ENCODE data around the gene MON1B. TPM values are rescaled to one million over a fixed set of nuclear protein-coding genes. Genes with fewer than 3 reads are reported as not detected.

MON1B gene
- total and polyA plus RNA-seq, 2 of the 4 experiments (the other 2 are of a cell fraction), result 5.2 to 19.2 TPM

DNA sequence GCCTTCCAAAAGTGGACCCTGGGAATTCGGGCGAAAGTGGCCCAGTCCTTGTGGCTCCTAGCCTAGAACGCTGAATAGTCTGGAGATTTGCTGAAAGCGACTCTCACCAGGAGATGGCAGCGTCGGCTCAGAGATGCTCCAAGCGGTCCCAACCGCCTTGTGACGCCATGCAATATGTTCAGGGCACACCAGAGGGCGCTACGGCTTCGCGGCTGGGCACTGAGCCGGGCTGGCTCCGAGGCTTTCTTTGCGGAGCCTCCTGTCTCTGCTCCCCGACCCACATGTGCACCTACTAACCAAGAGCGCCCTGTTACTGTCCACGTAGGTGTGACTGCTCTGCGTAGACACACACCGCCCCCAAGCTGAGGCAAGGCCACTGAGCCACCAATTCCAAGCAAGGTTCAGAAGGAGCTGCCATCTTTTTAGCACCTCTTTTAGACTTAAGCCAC lies 45.1 kb downstream of the MON1B start:
- H2AFZ ChIP-seq (replicated peaks; ENCODE audit: low read length, poor library complexity), result peak overlapping the region; percentile 91
- CTCF ChIA-PET, result interaction anchor here (0.6 to 3.2 kb wide), 5 partner anchors 8 to 423 kb away, joined by 3 to 43 read pairs (median 4); no protein-coding TSS in a partner anchor
- POLR2A ChIA-PET (ENCODE audit: unreplicated experiment), result no interaction called here
- in situ Hi-C loops (cut with MboI; ENCODE audit: low sequenced_read_pairs), result loop anchor here (5.0 to 25.0 kb wide), 2 partner anchors 351 to 776 kb away; partner anchors contain the start of gene CLEC3A
- H4K5ac ChIP-seq (ENCODE audit: low read depth, low read length), result no peak overlapping the region
- no peak overlapping the region for H3K23ac ChIP-seq (ENCODE audit: low read depth, low read length)
- no peak overlapping the region for H3K9ac ChIP-seq (ENCODE audit: low read depth, low read length)
- no peak overlapping the region for H4K8ac ChIP-seq (ENCODE audit: low read depth in 2 of 2, low read length in 2 of 2)
- H3K14ac ChIP-seq (replicated peaks; ENCODE audit: low read depth, low read length), result no peak overlapping the region
- peak overlapping the region; percentile 75 for H3K4me2 ChIP-seq (ENCODE audit: low read depth, low read length)
- no peaks in the 10 kb centered on the region for H3K4me1 ChIP-seq (ENCODE audit: control insufficient read depth, insufficient read depth, low read length)
- H2BK20ac ChIP-seq (ENCODE audit: low read depth, low read length), result no peak overlapping the region
- H3K18ac ChIP-seq (ENCODE audit: low read depth, low read length), result no peak overlapping the region
- no peak overlapping the region for H3K4ac ChIP-seq (ENCODE audit: low read depth, low read length)
- peak overlapping the region; percentile 69 for H2AK9ac ChIP-seq (replicated peaks; ENCODE audit: low read depth, low read length, poor library complexity)
- no peaks in the 10 kb centered on the region; the same call in 1 of the 2 replicates for H3K9me1 ChIP-seq (ENCODE audit: insufficient read depth, low read length)
- no peaks in the 10 kb centered on the region for H3K9me3 ChIP-seq (ENCODE audit: control insufficient read depth, insufficient read depth, low read length)
- H3K56ac ChIP-seq (ENCODE audit: extremely low read depth, insufficient read depth, low read length), result no peak overlapping the region
- H3K36me3 ChIP-seq (ENCODE audit: control insufficient read depth, insufficient read depth, low read length), result no peaks in the 10 kb centered on the region
- H4K20me1 ChIP-seq (ENCODE audit: insufficient read depth, low read length), result no peaks in the 10 kb centered on the region
- peaks cover 2% of the 10 kb centered on the region; the same call in 1 of the 2 replicates for H3K27me3 ChIP-seq (ENCODE audit: control insufficient read depth, insufficient read depth, low read length)
- no peak overlapping the region for H3K4me3 ChIP-seq (ENCODE audit: insufficient read depth, low read depth, low read length)
- no peak overlapping the region for H3K27ac ChIP-seq (ENCODE audit: insufficient read depth, low read length)
- H2AK5ac ChIP-seq (ENCODE audit: low read depth, low read length), result no peak overlapping the region
- H2BK120ac ChIP-seq (ENCODE audit: low read depth, low read length), result no peak overlapping the region
- no TSS peak for BruUV-seq (replicated peaks)
- H2BK15ac ChIP-seq (ENCODE audit: low read depth, low read length), result no peak overlapping the region
- ATAC-seq (ENCODE audit: low read depth) (peak; percentile 99), DNase-seq (peak; percentile 71)
- H3K79me1 ChIP-seq (ENCODE audit: low read depth in 1 of 2, low read length in 2 of 2), result no peaks in the 10 kb centered on the region
- no peak overlapping the region for H2BK5ac ChIP-seq (ENCODE audit: low read depth, low read length, poor library complexity, severe bottlenecking)
- H4K91ac ChIP-seq (ENCODE audit: insufficient read depth, low read depth, low read length), result no peak overlapping the region
- dilution Hi-C loops (cut with HindIII; ENCODE audit: low sequenced_read_pairs, unreplicated experiment), result loop anchor here (25.0 kb wide), 1 partner anchor 351 kb away; no protein-coding TSS in a partner anchor
- intact Hi-C loops (cut with micrococcal nuclease), result loop anchor here (1.0 to 10.0 kb wide), 8 partner anchors 141 to 863 kb away; partner anchors contain the start of genes ADAMTS18 and WWOX
- TF ChIP-seq MAFK (IDR thresholded peaks at IDR 0.05; ENCODE audit: low read depth, low read length), result no peak; the same call in 1 of the 2 replicates
- TF ChIP-seq, protein P1, sequence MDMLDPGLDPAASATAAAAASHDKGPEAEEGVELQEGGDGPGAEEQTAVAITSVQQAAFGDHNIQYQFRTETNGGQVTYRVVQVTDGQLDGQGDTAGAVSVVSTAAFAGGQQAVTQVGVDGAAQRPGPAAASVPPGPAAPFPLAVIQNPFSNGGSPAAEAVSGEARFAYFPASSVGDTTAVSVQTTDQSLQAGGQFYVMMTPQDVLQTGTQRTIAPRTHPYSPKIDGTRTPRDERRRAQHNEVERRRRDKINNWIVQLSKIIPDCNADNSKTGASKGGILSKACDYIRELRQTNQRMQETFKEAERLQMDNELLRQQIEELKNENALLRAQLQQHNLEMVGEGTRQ (IDR thresholded peaks at IDR 0.05; ENCODE audit: low read depth, low read length), result peak; percentile 24; the same call in 1 of the 2 replicates
- peak; percentile 45; the same call in 1 of the 2 replicates for TF ChIP-seq CEBPB (IDR thresholded peaks at IDR 0.05; ENCODE audit: low read depth, low read length)
- no peak for TF ChIP-seq NFE2L2 (IDR thresholded peaks at IDR 0.05; ENCODE audit: low read depth, low read length)
- TF ChIP-seq FOS (IDR thresholded peaks at IDR 0.05; ENCODE audit: low read depth, low read length), result no peak
- TF ChIP-seq POLR2A (IDR thresholded peaks at IDR 0.05; ENCODE audit: low read depth, low read length), result peak; percentile 73
- peak; percentile 100 for TF ChIP-seq SMC3 (IDR thresholded peaks at IDR 0.05; ENCODE audit: low read depth, low read length)
- no peak for TF ChIP-seq RCOR1 (IDR thresholded peaks at IDR 0.05; ENCODE audit: insufficient replicate concordance, low read length)
- TF ChIP-seq, protein P2, sequence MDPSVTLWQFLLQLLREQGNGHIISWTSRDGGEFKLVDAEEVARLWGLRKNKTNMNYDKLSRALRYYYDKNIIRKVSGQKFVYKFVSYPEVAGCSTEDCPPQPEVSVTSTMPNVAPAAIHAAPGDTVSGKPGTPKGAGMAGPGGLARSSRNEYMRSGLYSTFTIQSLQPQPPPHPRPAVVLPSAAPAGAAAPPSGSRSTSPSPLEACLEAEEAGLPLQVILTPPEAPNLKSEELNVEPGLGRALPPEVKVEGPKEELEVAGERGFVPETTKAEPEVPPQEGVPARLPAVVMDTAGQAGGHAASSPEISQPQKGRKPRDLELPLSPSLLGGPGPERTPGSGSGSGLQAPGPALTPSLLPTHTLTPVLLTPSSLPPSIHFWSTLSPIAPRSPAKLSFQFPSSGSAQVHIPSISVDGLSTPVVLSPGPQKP (IDR thresholded peaks at IDR 0.05; ENCODE audit: borderline replicate concordance, low read depth, low read length), result no peak
- peak; percentile 50; the same call in 1 of the 2 replicates for TF ChIP-seq MAZ (IDR thresholded peaks at IDR 0.05; ENCODE audit: borderline replicate concordance, low read depth, low read length)
- peak; percentile 100 for TF ChIP-seq RAD21 (IDR thresholded peaks at IDR 0.05; ENCODE audit: low read length)
- peak; percentile 66; the same call in 1 of the 2 replicates for TF ChIP-seq CHD1 (IDR thresholded peaks at IDR 0.05; ENCODE audit: low read depth, low read length)
- TF ChIP-seq, protein P3, sequence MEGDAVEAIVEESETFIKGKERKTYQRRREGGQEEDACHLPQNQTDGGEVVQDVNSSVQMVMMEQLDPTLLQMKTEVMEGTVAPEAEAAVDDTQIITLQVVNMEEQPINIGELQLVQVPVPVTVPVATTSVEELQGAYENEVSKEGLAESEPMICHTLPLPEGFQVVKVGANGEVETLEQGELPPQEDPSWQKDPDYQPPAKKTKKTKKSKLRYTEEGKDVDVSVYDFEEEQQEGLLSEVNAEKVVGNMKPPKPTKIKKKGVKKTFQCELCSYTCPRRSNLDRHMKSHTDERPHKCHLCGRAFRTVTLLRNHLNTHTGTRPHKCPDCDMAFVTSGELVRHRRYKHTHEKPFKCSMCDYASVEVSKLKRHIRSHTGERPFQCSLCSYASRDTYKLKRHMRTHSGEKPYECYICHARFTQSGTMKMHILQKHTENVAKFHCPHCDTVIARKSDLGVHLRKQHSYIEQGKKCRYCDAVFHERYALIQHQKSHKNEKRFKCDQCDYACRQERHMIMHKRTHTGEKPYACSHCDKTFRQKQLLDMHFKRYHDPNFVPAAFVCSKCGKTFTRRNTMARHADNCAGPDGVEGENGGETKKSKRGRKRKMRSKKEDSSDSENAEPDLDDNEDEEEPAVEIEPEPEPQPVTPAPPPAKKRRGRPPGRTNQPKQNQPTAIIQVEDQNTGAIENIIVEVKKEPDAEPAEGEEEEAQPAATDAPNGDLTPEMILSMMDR (conservative IDR thresholded peaks at IDR 0.05; ENCODE audit: low read depth, low read length), result peak; percentile 100; the same call in 1 of the 2 replicates
- TF ChIP-seq MXI1 (IDR thresholded peaks at IDR 0.05; ENCODE audit: borderline replicate concordance, low read depth, low read length), result 0 out of 2 replicates have a peak, but pooled peaks have one; percentile 41
- 0% methylated on average over 8 of the region's 21 CpGs; no CpG with 5 or more reads in 1 of the 2 experiments for WGBS, 2 experiments (ENCODE audit: extremely low coverage in 2 of 2, insufficient read length in 1 of 2)
